HepG2 (cell line): ENCODE data around the gene IRAK2. TPM values are rescaled to one million over a fixed set of nuclear protein-coding genes. Genes with fewer than 3 reads are reported as not detected.

Source experiments
- HNRNPL ChIP-seq: fragments of 200-400 bp; formaldehyde crosslinking; IDR thresholded peaks from 2 replicates; pipeline ENCODE4 v1.6.1; 2017; ENCODE audit warnings: mild to moderate bottlenecking, low read depth, low read length
- ISL2 ChIP-seq: sonication (generic); formaldehyde crosslinking; IDR thresholded peaks from 2 replicates; pipeline ENCODE4 v1.5.0; 2020; ENCODE audit warnings: missing genetic modification reagents
- NR1H2 ChIP-seq: sonication (generic); formaldehyde crosslinking; IDR thresholded peaks from 2 replicates; pipeline ENCODE4 v1.8.1; 2022; ENCODE audit warnings: low read depth, missing genetic modification reagents, borderline replicate concordance
- RBM39 ChIP-seq: fragments of 200-400 bp; formaldehyde crosslinking; IDR thresholded peaks from one replicate; pipeline ENCODE4 v1.6.1; 2018; ENCODE audit warnings: antibody characterized with exemption, mild to moderate bottlenecking, low read depth, low read length; ENCODE audit not compliant: poor library complexity, severe bottlenecking
- SSRP1 ChIP-seq: IDR thresholded peaks from 2 replicates; pipeline ENCODE4 v1.6.1; 2016; ENCODE audit warnings: control low read depth
- SUZ12 ChIP-seq: fragments of 150-350 bp; IDR thresholded peaks from 2 replicates; pipeline ENCODE4 v1.6.1; 2014; ENCODE audit warnings: low read depth, low read length
- ZBTB49 ChIP-seq: sonication (generic); formaldehyde crosslinking; IDR thresholded peaks from 2 replicates; pipeline ENCODE4 v1.4.0; 2020; ENCODE audit warnings: missing genetic modification reagents, borderline replicate concordance
- ZHX2 ChIP-seq, 2 experiments: sonication (generic) in 1 of 2; formaldehyde crosslinking in 1 of 2; IDR thresholded peaks; 2 replicates each; pipeline versions ENCODE4 v1.6.1 to v1.9.0; 2014 to 2022; ENCODE audit warnings: antibody characterized with exemption in 1 of 2, borderline replicate concordance in 1 of 2, inconsistent platforms in 1 of 2, low read depth in 1 of 2, missing genetic modification reagents in 1 of 2
- ZKSCAN1 ChIP-seq: fragments of 150-350 bp; IDR thresholded peaks from 2 replicates; pipeline ENCODE4 v1.6.1; 2014; ENCODE audit warnings: low read length
- ZNF614 ChIP-seq: IDR thresholded peaks from 2 replicates; pipeline ENCODE4 v1.6.1; 2018; ENCODE audit warnings: missing biosample characterization, missing genetic modification reagents, inconsistent platforms, borderline replicate concordance
- polyA plus RNA-seq, 8 experiments: library from polyadenylated mRNA; depleted of rRNA in 3 of 8; stranded (reverse) in 7 of 8; unstranded in 1 of 8; fragments of >200 nt; fragmentation: Illumina TruSeq in 4 of 8; extraction: Trizol in 4 of 8; gene quantifications; 2 replicates each; pipeline versions ENCODE4 v1.2.1 to v1.2.3, GENCODE V29; 2011 to 2016; ENCODE audit warnings: low read depth in 4 of 8, missing spikeins in 1 of 8, mixed read lengths in 1 of 8; ENCODE audit not compliant: insufficient read depth in 1 of 8
- total RNA-seq, 5 experiments: library from RNA; depleted of rRNA; stranded (reverse); fragments of >200 nt; fragmentation: Illumina TruSeq; extraction: Trizol; gene quantifications; 2 replicates each; pipeline ENCODE4 v1.2.3, GENCODE V29; 2016; ENCODE audit warnings: low read depth in 1 of 5

IRAK2 gene
- total and polyA plus RNA-seq, 2 of the 13 experiments (the other 11 are each of a cell fraction or from before 2014, with no cell fraction given): 13.1 to 23.3 TPM

GRCh38 chr3:10248984-10249748 is 84.4 kb downstream of the IRAK2 start (continued):
- TF ChIP-seq ZBTB49 (no peak), SUZ12 (no peak), ZHX2 (IDR thresholded peaks at IDR 0.05; ENCODE audit: low read depth) (no peak), ZHX2 (CRISPR knock-in tag; IDR thresholded peaks at IDR 0.05; ENCODE audit: borderline replicate concordance) (no peak), ISL2 (no peak), ZKSCAN1 (no peak), ZNF614 (no peak), RBM39 (no peak), SSRP1 (CRISPR knock-in tag) (no peak), NR1H2 (CRISPR knock-in tag) (no peak), HNRNPL (no peak)
